Endothelial cell (in vitro differentiated cells): ENCODE data around the gene ADAP1. TPM values are rescaled to one million over a fixed set of nuclear protein-coding genes. Genes with fewer than 3 reads are reported as not detected.

ENCODE experiments used
- DNase-seq: peaks from one replicate; pipeline ENCODE4 v3.0.0; 2021; ENCODE audit warnings: low spot score
- H3K27ac Mint-ChIP-seq: one replicate; pipeline ENCODE4 v1.8.0; 2021; ENCODE audit warnings: mixed read lengths, inconsistent platforms; ENCODE audit not compliant: unreplicated experiment
- H3K27me3 Mint-ChIP-seq: one replicate; pipeline ENCODE4 v1.8.0; 2021; ENCODE audit warnings: mild to moderate bottlenecking, moderate library complexity, mixed read lengths, inconsistent platforms; ENCODE audit not compliant: unreplicated experiment
- H3K36me3 Mint-ChIP-seq: one replicate; pipeline ENCODE4 v1.8.0; 2021; ENCODE audit warnings: mild to moderate bottlenecking, low read depth, mixed read lengths, inconsistent platforms; ENCODE audit not compliant: unreplicated experiment
- H3K4me1 Mint-ChIP-seq: one replicate; pipeline ENCODE4 v1.8.0; 2021; ENCODE audit warnings: mild to moderate bottlenecking, mixed read lengths, inconsistent platforms; ENCODE audit not compliant: unreplicated experiment
- H3K4me3 Mint-ChIP-seq: one replicate; pipeline ENCODE4 v1.8.0; 2021; ENCODE audit warnings: mild to moderate bottlenecking, mixed read lengths, inconsistent platforms; ENCODE audit not compliant: unreplicated experiment
- H3K9me3 Mint-ChIP-seq: one replicate; pipeline ENCODE4 v1.8.0; 2021; ENCODE audit warnings: mixed read lengths, inconsistent platforms; ENCODE audit not compliant: unreplicated experiment
- CTCF ChIP-seq: fragments of 200-600 bp; sonication (generic); IDR thresholded peaks from one replicate; pipeline ENCODE4 v1.5.0; 2021; ENCODE audit warnings: antibody characterized with exemption; ENCODE audit not compliant: unreplicated experiment
- total RNA-seq: library from RNA; stranded (reverse); fragmentation: NEBNext Ultra II Directional; extraction: Animal tissue kit (Norgen Biotek cat#: 25700); gene quantifications from one replicate; pipeline ENCODE4 v1.2.1, GENCODE V29; 2021; ENCODE audit not compliant: unreplicated experiment

The ADAP1 gene
- total RNA-seq, 1 donor from 2014 or later: 1.7 TPM

GRCh38 chr7:986766-987751 lies 32.6 kb upstream of the ADAP1 start:
- no peak for DNase-seq
- H3K9me3 Mint-ChIP-seq: no peaks in the 10 kb centered on the region
- H3K4me1 Mint-ChIP-seq: peaks cover 2% of the 10 kb centered on the region
- no peaks in the 10 kb centered on the region for H3K36me3 Mint-ChIP-seq
- no peak overlapping the region for H3K4me3 Mint-ChIP-seq
- peaks cover 6% of the 10 kb centered on the region for H3K27me3 Mint-ChIP-seq
- TF ChIP-seq CTCF: no peak
- no peak overlapping the region for H3K27ac Mint-ChIP-seq

DNA sequence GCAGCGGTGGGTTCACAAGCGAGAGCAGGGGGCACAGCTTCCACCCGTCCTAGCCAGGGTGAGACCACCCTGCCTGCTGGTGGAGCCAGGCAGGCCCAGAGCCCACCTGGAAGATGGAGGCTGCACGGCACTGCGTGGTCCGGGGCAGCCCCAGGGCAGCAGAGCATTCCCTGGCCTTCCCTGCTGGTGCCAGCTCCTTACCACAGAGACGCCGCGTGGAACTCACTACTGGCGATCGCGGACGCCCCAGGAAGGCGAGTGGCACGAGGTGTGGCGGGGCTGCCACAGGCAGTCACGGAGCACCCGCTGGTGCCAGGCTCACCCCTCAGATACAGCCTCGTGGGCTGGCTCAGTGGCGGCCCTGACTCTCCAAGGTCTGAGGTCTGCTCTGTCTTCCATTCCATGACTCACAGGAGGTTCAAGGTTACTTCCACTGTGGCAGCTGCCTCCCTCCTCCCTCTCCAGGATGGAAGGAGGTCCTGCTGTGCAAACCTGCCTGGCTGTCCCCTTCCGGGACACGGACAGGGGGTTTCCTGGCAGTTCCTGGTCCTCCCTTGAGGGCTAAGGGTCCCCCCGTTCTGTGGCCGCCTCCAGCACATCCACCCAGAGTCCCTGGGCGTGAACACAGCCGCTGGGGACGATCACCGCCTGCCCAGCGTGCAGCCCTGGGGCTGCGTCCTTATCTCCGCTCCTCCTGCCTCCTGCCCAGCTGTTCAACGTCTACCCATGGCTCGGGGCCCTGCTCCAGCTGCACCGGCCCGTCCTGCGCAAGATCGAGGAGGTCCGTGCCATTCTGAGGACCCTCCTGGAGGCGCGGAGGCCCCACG lies 31.6 kb upstream of the ADAP1 start:
- no peak for DNase-seq
- Mint-ChIP-seq H3K27ac (no peak overlapping the region), H3K36me3 (no peaks in the 10 kb centered on the region), H3K9me3 (no peaks in the 10 kb centered on the region), H3K4me3 (no peak overlapping the region), H3K27me3 (peaks cover 6% of the 10 kb centered on the region), H3K4me1 (peaks cover 2% of the 10 kb centered on the region)
- no peak for TF ChIP-seq CTCF

- no peak overlapping the region for H3K4me3 Mint-ChIP-seq
- H3K4me1 Mint-ChIP-seq: peaks cover 2% of the 10 kb centered on the region
- no peaks in the 10 kb centered on the region for H3K9me3 Mint-ChIP-seq
- H3K36me3 Mint-ChIP-seq: no peaks in the 10 kb centered on the region
- DNase-seq: no peak
- no peak overlapping the region for H3K27ac Mint-ChIP-seq
- no peak for TF ChIP-seq CTCF
- H3K27me3 Mint-ChIP-seq: peaks cover 6% of the 10 kb centered on the region
These were observed 30.6 kb upstream of the ADAP1 start for GRCh38 chr7:985127-985416.

DNA sequence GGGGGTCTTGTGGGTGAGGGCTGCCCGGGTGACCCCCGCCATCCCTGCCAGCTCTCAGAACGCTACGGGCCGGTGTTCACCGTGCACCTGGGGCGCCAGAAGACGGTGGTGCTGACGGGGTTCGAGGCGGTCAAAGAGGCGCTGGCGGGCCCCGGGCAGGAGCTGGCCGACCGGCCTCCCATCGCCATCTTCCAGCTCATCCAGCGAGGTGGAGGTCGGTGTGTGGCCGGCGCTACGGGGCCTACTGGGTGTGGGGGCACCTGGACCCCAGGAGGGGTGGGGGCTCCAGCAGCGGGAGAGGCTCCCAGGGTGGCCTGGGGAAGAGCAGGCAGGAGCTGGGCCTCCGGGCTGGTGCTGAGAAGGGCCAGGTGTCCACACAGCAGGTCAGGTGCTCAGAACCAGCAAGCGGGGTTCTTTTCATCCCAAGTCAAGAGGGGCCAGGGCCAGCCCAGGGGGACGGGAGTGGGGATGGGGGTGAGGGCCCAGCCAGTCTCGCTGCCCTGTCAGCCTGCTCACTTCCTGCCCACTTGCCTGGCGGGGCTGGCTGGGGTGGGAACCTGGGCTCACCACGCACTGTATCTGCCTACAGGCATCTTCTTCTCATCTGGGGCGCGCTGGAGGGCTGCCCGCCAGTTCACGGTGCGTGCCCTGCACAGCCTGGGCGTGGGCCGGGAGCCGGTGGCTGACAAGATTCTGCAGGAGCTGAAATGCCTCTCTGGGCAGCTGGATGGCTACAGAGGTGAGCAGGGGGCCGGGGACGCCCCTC lies 30.1 kb upstream of the ADAP1 start:
- Mint-ChIP-seq H3K36me3 (no peaks in the 10 kb centered on the region), H3K4me3 (no peak overlapping the region), H3K27me3 (peaks cover 4% of the 10 kb centered on the region), H3K9me3 (no peaks in the 10 kb centered on the region), H3K4me1 (no peaks in the 10 kb centered on the region), H3K27ac (no peak overlapping the region)
- no peak for DNase-seq
- TF ChIP-seq CTCF: no peak
